Gastroesophageal sphincter (tissue), 3 donors: Measurements from ENCODE around the gene TBC1D20.

Source experiments
- EP300 ChIP-seq: sonication (generic); formaldehyde crosslinking; IDR thresholded peaks from one replicate; pipeline ENCODE4 v1.6.1; 2017; ENCODE audit warnings: antibody characterized with exemption, mild to moderate bottlenecking
- TF ChIP-seq, protein P1 (sequence below), 4 experiments: fragments of 200-600 bp in 2 of 4; fragments of 450-650 bp in 2 of 4; sonication (generic) in 1 of 4; IDR thresholded peaks; one replicate each; pipeline ENCODE4 v1.5.1; 2017 to 2019; ENCODE audit warnings: antibody characterized with exemption in 4 of 4, mild to moderate bottlenecking in 2 of 4, moderate library complexity in 2 of 4

DNA sequence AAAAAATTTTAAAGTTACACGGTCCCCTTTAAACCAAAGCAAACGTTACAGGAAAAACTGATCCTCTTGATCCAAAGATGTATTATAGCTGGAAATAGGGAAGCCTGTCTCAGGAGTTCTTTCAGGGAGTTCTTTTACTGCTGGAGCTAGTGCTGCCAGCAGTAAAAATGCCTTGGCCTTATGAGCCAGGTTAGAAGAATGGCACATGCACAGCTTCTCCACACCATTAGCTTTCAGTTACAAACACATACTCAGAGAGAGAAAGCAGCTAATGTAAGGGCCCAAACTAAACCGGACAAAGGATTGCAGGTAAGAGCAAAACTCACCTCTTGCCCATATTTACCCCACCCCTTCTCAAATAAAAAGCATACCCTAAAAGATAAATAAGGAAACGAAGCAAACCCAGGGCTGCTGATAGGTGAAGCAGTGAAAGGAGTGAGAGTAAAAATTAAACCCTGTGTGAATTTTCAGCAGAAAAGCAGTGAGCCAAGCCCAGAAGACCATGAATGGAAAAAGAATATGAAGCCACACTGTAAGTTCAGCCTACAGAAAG is 19.0 kb downstream of the TBC1D20 start:
- no peak for TF ChIP-seq EP300
- TF ChIP-seq, protein P1, sequence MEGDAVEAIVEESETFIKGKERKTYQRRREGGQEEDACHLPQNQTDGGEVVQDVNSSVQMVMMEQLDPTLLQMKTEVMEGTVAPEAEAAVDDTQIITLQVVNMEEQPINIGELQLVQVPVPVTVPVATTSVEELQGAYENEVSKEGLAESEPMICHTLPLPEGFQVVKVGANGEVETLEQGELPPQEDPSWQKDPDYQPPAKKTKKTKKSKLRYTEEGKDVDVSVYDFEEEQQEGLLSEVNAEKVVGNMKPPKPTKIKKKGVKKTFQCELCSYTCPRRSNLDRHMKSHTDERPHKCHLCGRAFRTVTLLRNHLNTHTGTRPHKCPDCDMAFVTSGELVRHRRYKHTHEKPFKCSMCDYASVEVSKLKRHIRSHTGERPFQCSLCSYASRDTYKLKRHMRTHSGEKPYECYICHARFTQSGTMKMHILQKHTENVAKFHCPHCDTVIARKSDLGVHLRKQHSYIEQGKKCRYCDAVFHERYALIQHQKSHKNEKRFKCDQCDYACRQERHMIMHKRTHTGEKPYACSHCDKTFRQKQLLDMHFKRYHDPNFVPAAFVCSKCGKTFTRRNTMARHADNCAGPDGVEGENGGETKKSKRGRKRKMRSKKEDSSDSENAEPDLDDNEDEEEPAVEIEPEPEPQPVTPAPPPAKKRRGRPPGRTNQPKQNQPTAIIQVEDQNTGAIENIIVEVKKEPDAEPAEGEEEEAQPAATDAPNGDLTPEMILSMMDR (IDR thresholded peaks at IDR 0.05) = no peak
